ENCODE data around the gene C10orf67. TPM values are rescaled to one million over a fixed set of nuclear protein-coding genes. Genes with fewer than 3 reads are reported as not detected.
A peak's percentile ranks its signal among the peaks of the same experiment; 100 is the strongest.

Gene C10orf67
- total RNA-seq, 4 donors from 2014 or later: not detected

DNA sequence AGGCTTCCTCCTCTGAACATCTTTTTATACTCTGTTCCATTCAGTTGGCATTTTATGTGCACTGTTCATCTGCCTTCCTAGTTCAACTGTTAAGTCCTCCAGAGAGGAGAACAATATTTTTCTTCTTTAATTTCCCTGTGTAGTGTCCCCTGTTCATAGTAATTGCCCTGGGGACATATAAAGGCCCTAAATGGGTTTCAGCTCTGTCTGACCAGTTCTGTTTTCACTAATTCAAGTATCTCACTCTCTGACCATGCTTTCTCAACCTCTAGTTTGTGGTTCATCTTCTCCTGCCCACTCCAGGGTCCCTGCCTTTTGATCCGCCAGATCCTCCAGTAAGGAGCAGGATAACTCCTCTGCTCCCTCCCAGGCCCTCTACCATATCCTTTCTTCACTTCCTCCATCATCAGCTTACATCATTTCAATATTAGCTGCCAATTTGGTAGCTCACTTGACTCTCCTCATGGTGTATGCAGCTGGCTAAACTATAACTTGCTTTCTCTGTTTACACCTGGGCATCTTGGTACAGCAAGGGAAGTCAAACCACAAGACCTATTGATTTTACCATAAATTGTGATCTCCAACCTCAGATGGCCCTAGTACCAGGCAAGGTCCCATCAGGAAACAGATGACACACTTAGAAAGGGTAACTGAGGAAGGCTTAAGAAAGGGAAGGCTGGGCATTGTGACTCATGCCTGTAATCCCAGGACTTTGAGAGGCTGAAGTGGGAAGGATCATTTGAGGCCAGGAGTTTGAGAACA lies 17.7 kb upstream of the C10orf67 start:
- Histone ChIP-seq H3K27me3 (no peaks in the 10 kb centered on the region), H3K36me3 (no peaks in the 10 kb centered on the region), H3K27ac (no peak overlapping the region), H3K4me3 (no peak overlapping the region), H3K4me1 (no peaks in the 10 kb centered on the region), H3K9me3 (no peaks in the 10 kb centered on the region)
- ATAC-seq: no peak
- 82 to 89% methylated on average over 1 of the region's 1 CpG for WGBS, 2 donors (ENCODE audit: low coverage in 1 of 2)
- TF ChIP-seq, protein P1, sequence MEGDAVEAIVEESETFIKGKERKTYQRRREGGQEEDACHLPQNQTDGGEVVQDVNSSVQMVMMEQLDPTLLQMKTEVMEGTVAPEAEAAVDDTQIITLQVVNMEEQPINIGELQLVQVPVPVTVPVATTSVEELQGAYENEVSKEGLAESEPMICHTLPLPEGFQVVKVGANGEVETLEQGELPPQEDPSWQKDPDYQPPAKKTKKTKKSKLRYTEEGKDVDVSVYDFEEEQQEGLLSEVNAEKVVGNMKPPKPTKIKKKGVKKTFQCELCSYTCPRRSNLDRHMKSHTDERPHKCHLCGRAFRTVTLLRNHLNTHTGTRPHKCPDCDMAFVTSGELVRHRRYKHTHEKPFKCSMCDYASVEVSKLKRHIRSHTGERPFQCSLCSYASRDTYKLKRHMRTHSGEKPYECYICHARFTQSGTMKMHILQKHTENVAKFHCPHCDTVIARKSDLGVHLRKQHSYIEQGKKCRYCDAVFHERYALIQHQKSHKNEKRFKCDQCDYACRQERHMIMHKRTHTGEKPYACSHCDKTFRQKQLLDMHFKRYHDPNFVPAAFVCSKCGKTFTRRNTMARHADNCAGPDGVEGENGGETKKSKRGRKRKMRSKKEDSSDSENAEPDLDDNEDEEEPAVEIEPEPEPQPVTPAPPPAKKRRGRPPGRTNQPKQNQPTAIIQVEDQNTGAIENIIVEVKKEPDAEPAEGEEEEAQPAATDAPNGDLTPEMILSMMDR (IDR thresholded peaks at IDR 0.05): no peak
- no peak for TF ChIP-seq EP300 (IDR thresholded peaks at IDR 0.05)

DNA sequence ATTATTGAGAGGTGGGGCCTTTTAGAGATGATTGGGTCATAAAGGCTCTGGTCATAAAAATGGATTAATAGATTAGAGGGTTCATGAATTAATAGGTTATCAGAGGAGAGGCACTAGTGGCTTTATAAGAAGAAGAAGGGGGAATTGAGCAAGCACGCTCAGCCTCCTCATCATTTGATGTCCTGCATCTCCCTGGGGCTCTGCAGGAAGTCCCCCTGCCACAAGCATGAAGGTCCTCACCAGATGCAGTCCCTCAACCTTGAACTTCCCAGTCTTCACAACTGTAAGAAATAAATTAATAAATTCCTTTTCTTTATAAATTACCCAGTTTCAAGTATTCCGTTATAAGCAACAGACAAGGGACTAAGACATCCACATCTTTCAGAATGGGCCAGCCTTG lies 17.1 kb upstream of the C10orf67 start:
- H3K4me1 ChIP-seq: no peaks in the 10 kb centered on the region
- no peaks in the 10 kb centered on the region for H3K36me3 ChIP-seq
- no peak for ATAC-seq
- TF ChIP-seq, protein P1 (IDR thresholded peaks at IDR 0.05): no peak
- TF ChIP-seq EP300 (IDR thresholded peaks at IDR 0.05) (no peak), POLR2AphosphoS5 (IDR thresholded peaks at IDR 0.05) (no peak), POLR2A (IDR thresholded peaks at IDR 0.05) (no peak)
- H3K27me3 ChIP-seq: no peaks in the 10 kb centered on the region
- WGBS, 2 donors (ENCODE audit: low coverage in 1 of 2): 78 to 100% methylated on average over 2 of the region's 2 CpGs
- H3K9me3 ChIP-seq: no peaks in the 10 kb centered on the region
- H3K4me3 ChIP-seq: no peak overlapping the region
- no peak overlapping the region for H3K27ac ChIP-seq

DNA sequence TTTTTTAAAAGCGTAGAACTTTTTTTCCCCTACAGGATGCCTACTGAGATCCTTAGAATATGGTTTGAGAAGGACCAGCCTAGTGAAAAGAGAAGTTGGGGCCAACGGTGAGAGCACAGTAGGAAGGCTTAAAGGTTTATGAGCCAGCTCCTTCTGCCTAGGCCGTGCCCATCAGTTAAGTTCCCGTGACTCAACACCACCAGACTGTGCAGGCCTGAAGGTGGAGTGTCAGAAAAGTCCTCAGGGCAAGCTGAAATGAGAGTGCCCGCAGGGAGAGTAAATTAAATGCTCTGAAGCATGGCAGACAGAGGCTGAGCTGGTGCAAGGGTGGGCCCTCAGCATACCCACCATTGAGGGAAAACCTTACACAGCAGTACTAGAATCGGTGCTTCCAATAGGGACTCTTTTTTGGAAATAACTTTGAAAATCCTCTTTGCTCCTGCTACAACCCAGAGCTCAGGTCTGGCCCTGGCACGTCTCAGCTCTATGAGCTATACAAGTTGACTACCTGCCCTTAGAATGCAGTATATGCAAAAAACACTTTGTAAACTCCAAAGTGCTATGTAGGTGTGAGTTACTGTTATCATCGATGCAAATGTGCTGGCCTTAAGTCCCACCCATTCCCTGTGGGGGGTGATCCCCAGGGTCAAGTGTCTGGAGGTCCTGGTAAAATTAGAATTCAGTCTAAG lies 15.2 kb upstream of the C10orf67 start:
- TF ChIP-seq POLR2A (IDR thresholded peaks at IDR 0.05) (no peak), EP300 (IDR thresholded peaks at IDR 0.05) (no peak), POLR2AphosphoS5 (IDR thresholded peaks at IDR 0.05) (no peak)
- TF ChIP-seq, protein P1 (IDR thresholded peaks at IDR 0.05): no peak
- H3K9me3 ChIP-seq: no peaks in the 10 kb centered on the region
- H3K4me1 ChIP-seq: no peaks in the 10 kb centered on the region
- no peaks in the 10 kb centered on the region for H3K27me3 ChIP-seq
- no peak overlapping the region for H3K27ac ChIP-seq
- H3K36me3 ChIP-seq: no peaks in the 10 kb centered on the region
- ATAC-seq: no peak
- 75 to 81% methylated on average over 4 to 7 of the region's 8 CpGs for WGBS, 2 donors (ENCODE audit: low coverage in 1 of 2)
- no peak overlapping the region for H3K4me3 ChIP-seq

DNA sequence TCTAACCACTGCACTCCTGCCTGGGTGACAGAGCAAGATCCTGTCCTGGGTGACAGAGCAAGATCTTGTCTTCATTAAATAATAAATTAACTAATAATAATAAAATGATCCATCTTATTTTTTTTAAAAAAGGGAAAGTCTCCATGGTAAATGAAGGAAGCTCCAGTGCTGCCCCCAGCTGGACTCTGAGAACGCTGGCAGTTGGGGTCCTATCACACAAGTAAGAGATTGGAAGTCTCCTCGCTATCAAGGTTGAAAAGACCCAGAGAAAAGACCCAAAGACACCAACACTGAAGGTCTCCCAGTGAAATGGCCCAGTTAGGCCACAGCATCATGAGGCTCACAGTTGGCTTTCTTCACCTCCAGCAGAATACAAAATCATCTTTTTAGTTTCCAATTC lies 13.8 kb upstream of the C10orf67 start:
- no peak overlapping the region for H3K4me3 ChIP-seq
- no peaks in the 10 kb centered on the region for H3K27me3 ChIP-seq
- ATAC-seq: no peak
- no peak overlapping the region for H3K27ac ChIP-seq
- H3K4me1 ChIP-seq: no peaks in the 10 kb centered on the region
- 17 to 56% methylated on average over 1 to 2 of the region's 2 CpGs for WGBS, 2 donors (ENCODE audit: low coverage in 1 of 2)
- no peak for TF ChIP-seq EP300 (IDR thresholded peaks at IDR 0.05)
- TF ChIP-seq POLR2AphosphoS5 (IDR thresholded peaks at IDR 0.05): no peak
- TF ChIP-seq, protein P1 (IDR thresholded peaks at IDR 0.05): peak in 1 of 4 experiments; percentile 18
- no peaks in the 10 kb centered on the region for H3K9me3 ChIP-seq
- no peaks in the 10 kb centered on the region for H3K36me3 ChIP-seq

All from gastroesophageal sphincter (tissue), 4 donors.